Measurements from ENCODE around the gene EFCAB12.

EFCAB12 gene

DNA sequence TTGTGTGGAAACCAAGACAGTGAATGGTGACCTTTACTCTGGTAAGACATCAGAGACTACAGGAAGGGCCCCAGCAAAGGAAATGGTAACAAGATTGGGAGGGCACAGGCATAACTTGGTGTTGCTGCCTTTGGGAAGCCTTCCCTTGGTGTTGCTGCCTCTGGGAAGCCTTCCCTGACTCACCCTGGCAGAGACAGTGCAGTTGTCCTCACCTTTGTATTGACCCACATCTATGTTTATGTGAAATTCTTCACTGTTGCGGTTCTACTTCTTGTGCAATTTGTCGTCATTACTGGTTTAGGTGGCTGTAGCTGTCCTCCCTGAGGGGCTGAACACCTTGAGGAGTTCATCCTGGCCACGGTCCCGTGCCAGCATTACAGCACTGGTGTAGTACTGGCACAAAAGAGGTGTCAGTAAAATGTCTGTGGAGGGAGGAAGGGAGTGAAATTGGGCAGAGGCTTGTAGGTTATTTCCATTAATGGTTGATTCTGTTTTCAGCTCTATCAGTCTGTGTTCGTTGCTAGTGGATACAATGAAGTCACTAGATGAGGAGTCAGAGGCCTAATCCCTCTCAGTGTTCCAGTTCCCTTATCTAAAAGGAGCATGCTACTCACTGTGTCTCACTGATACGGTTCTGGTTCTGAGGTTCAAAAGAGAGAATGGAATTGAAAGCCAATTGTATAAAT lies 33.2 kb upstream of the EFCAB12 start:
- H2BK5ac ChIP-seq (ENCODE audit: low read depth, low read length, poor library complexity), result no peak overlapping the region
- no peaks in the 10 kb centered on the region for H3K9me3 ChIP-seq (ENCODE audit: insufficient read depth, low read depth, low read length)
- peak; percentile 86 to 94 for DNase-seq
- no peak overlapping the region for H3K14ac ChIP-seq (ENCODE audit: low read length)
- no peak overlapping the region for H3K4me3 ChIP-seq (ENCODE audit: low read depth, low read length)
- H4K91ac ChIP-seq (ENCODE audit: low read depth, low read length), result no peak overlapping the region
- H2AFZ ChIP-seq (ENCODE audit: insufficient read depth, low read length, poor library complexity), result no peak overlapping the region
- H3K79me2 ChIP-seq (ENCODE audit: control insufficient read depth, insufficient read depth, low read length, poor library complexity), result no peaks in the 10 kb centered on the region
- H3K9ac ChIP-seq (ENCODE audit: low read length), result no peak overlapping the region
- no peak overlapping the region for H3K23ac ChIP-seq (ENCODE audit: low read length)
- no peak overlapping the region for H3K27ac ChIP-seq (ENCODE audit: low read depth, low read length)
- H3K27me3 ChIP-seq (ENCODE audit: insufficient read depth, low read length), result no peaks in the 10 kb centered on the region
- peaks cover 0 to 4% of the 10 kb centered on the region in 2 experiments for H3K4me1 ChIP-seq (ENCODE audit: control insufficient read depth in 1 of 2, insufficient read depth in 2 of 2, low read length in 2 of 2)
- no peaks in the 10 kb centered on the region for H3K79me1 ChIP-seq (ENCODE audit: low read length)
- WGBS (ENCODE audit: extremely low coverage, insufficient coverage, insufficient read length), result no CpG with 5 or more reads among the region's 6 CpGs
- H3K36me3 ChIP-seq (ENCODE audit: control insufficient read depth in 1 of 2, insufficient read depth in 2 of 2, low read length in 2 of 2), result peaks cover 0 to 12% of the 10 kb centered on the region in 2 experiments
- H4K12ac ChIP-seq (ENCODE audit: low read depth, low read length), result no peak overlapping the region
- no peak overlapping the region for H2AK5ac ChIP-seq (ENCODE audit: low read length)
- H2BK120ac ChIP-seq (ENCODE audit: insufficient read depth, low read length, poor library complexity), result no peak overlapping the region
- no peak overlapping the region for H3K18ac ChIP-seq (ENCODE audit: low read length)
- no peak overlapping the region for H2BK12ac ChIP-seq (ENCODE audit: low read length)
- H3K4ac ChIP-seq (ENCODE audit: low read depth, low read length), result no peak overlapping the region
- H3K4me2 ChIP-seq (ENCODE audit: low read length), result no peak overlapping the region
- no peak overlapping the region for H4K8ac ChIP-seq (ENCODE audit: low read depth, low read length)

DNA sequence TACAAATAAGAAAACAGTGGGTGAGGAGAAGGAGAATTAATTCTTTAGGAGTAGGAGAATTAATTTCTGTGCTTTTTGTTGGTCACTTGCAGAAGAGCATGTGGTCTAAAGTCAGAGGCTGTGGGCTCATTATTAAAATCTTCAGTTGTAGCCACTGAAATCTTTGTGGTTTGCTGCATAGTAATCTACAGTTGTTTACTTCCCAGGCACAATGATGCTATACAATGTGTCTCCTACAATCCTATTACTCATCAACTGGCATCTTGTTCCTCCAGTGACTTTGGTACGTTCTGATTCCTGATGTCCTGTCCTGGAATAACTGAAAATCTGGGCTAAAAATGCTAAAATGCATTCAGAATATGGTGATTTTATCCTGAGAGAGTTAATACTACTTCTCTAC lies 32.6 kb upstream of the EFCAB12 start:
- Histone ChIP-seq H3K18ac (ENCODE audit: low read length) (no peak overlapping the region), H3K14ac (ENCODE audit: low read length) (no peak overlapping the region), H4K8ac (ENCODE audit: low read depth, low read length) (no peak overlapping the region), H2AK5ac (ENCODE audit: low read length) (no peak overlapping the region), H3K79me2 (ENCODE audit: control insufficient read depth, insufficient read depth, low read length, poor library complexity) (no peaks in the 10 kb centered on the region), H2BK5ac (ENCODE audit: low read depth, low read length, poor library complexity) (no peak overlapping the region), H3K23ac (ENCODE audit: low read length) (no peak overlapping the region), H2AFZ (ENCODE audit: insufficient read depth, low read length, poor library complexity) (no peak overlapping the region), H3K4me1 (ENCODE audit: control insufficient read depth in 1 of 2, insufficient read depth in 2 of 2, low read length in 2 of 2) (peaks cover 0 to 4% of the 10 kb centered on the region in 2 experiments), H4K91ac (ENCODE audit: low read depth, low read length) (no peak overlapping the region), H4K12ac (ENCODE audit: low read depth, low read length) (no peak overlapping the region), H3K27me3 (ENCODE audit: insufficient read depth, low read length) (no peaks in the 10 kb centered on the region), H3K4me2 (ENCODE audit: low read length) (no peak overlapping the region), H3K79me1 (ENCODE audit: low read length) (no peaks in the 10 kb centered on the region), H3K9me3 (ENCODE audit: insufficient read depth, low read depth, low read length) (no peaks in the 10 kb centered on the region), H3K9ac (ENCODE audit: low read length) (no peak overlapping the region), H2BK120ac (ENCODE audit: insufficient read depth, low read length, poor library complexity) (no peak overlapping the region), H3K4me3 (ENCODE audit: low read depth, low read length) (no peak overlapping the region), H3K36me3 (ENCODE audit: control insufficient read depth in 1 of 2, insufficient read depth in 2 of 2, low read length in 2 of 2) (peaks cover 0 to 10% of the 10 kb centered on the region in 2 experiments), H2BK12ac (ENCODE audit: low read length) (no peak overlapping the region), H3K4ac (ENCODE audit: low read depth, low read length) (no peak overlapping the region), H3K27ac (ENCODE audit: low read depth, low read length) (no peak overlapping the region)
- no CpG with 5 or more reads among the region's 1 CpG for WGBS (ENCODE audit: extremely low coverage, insufficient coverage, insufficient read length)
- DNase-seq, result peak; percentile 22 to 80

DNA sequence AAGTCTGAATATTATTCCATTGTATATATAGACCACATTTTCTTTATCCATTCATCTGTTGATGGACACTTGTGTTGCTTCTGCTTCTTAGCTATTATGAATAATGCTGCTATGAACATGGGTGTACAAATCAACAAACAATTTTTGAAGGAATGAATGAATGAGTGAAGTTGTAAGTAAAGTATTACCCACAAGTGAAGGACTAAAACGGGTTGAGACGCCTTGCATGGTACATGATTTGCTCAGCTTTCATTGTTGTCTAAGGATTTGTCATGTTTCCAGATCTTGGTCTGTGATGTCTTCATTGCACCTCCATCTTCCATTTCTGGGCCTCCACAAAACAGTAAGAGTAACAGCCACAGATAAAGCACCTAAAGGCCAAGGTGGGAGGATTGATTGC lies 32.1 kb upstream of the EFCAB12 start:
- Histone ChIP-seq H3K4me1 (ENCODE audit: control insufficient read depth in 1 of 2, insufficient read depth in 2 of 2, low read length in 2 of 2) (peaks cover 0 to 4% of the 10 kb centered on the region in 2 experiments), H2BK5ac (ENCODE audit: low read depth, low read length, poor library complexity) (no peak overlapping the region), H3K36me3 (ENCODE audit: control insufficient read depth in 1 of 2, insufficient read depth in 2 of 2, low read length in 2 of 2) (peaks cover 0 to 10% of the 10 kb centered on the region in 2 experiments), H3K79me2 (ENCODE audit: control insufficient read depth, insufficient read depth, low read length, poor library complexity) (no peaks in the 10 kb centered on the region), H2AFZ (ENCODE audit: insufficient read depth, low read length, poor library complexity) (no peak overlapping the region), H4K8ac (ENCODE audit: low read depth, low read length) (no peak overlapping the region), H2AK5ac (ENCODE audit: low read length) (no peak overlapping the region), H3K4ac (ENCODE audit: low read depth, low read length) (no peak overlapping the region), H3K9me3 (ENCODE audit: insufficient read depth, low read depth, low read length) (no peaks in the 10 kb centered on the region), H3K18ac (ENCODE audit: low read length) (no peak overlapping the region), H3K14ac (ENCODE audit: low read length) (no peak overlapping the region), H4K12ac (ENCODE audit: low read depth, low read length) (no peak overlapping the region), H3K4me2 (ENCODE audit: low read length) (no peak overlapping the region), H4K91ac (ENCODE audit: low read depth, low read length) (no peak overlapping the region), H3K79me1 (ENCODE audit: low read length) (no peaks in the 10 kb centered on the region), H3K27ac (ENCODE audit: low read depth, low read length) (no peak overlapping the region), H3K9ac (ENCODE audit: low read length) (no peak overlapping the region), H3K4me3 (ENCODE audit: low read depth, low read length) (no peak overlapping the region), H2BK12ac (ENCODE audit: low read length) (no peak overlapping the region), H3K27me3 (ENCODE audit: insufficient read depth, low read length) (no peaks in the 10 kb centered on the region), H2BK120ac (ENCODE audit: insufficient read depth, low read length, poor library complexity) (no peak overlapping the region), H3K23ac (ENCODE audit: low read length) (no peak overlapping the region)
- no peak for DNase-seq
- WGBS (ENCODE audit: extremely low coverage, insufficient coverage, insufficient read length), result no CpG with 5 or more reads among the region's 2 CpGs

DNA sequence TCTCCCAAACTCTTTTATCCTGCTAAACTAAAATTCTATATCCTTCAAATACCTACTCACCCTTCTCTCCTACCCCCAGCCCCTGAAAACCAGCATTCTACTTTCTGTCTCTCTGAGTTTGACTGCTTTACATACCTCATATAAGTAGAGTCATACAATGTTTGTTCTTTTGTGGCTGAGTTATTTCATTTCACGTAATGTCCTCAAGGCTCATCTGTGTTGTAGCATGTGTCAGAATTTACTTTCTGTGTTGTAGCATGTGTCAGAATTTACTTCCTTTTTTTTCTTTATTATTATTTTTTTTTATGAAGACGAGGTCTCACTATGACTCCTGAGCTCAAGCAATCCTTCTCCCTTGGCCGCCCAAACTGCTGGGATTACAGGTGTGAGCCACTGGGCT lies 31.7 kb upstream of the EFCAB12 start:
- H2AK5ac ChIP-seq (ENCODE audit: low read length), result no peak overlapping the region
- H3K18ac ChIP-seq (ENCODE audit: low read length), result no peak overlapping the region
- peaks cover 0 to 10% of the 10 kb centered on the region in 2 experiments for H3K36me3 ChIP-seq (ENCODE audit: control insufficient read depth in 1 of 2, insufficient read depth in 2 of 2, low read length in 2 of 2)
- H3K9me3 ChIP-seq (ENCODE audit: insufficient read depth, low read depth, low read length), result no peaks in the 10 kb centered on the region
- peaks cover 0 to 4% of the 10 kb centered on the region in 2 experiments for H3K4me1 ChIP-seq (ENCODE audit: control insufficient read depth in 1 of 2, insufficient read depth in 2 of 2, low read length in 2 of 2)
- no peak overlapping the region for H3K9ac ChIP-seq (ENCODE audit: low read length)
- H2BK120ac ChIP-seq (ENCODE audit: insufficient read depth, low read length, poor library complexity), result no peak overlapping the region
- no peak overlapping the region for H3K27ac ChIP-seq (ENCODE audit: low read depth, low read length)
- no peaks in the 10 kb centered on the region for H3K79me2 ChIP-seq (ENCODE audit: control insufficient read depth, insufficient read depth, low read length, poor library complexity)
- H4K8ac ChIP-seq (ENCODE audit: low read depth, low read length), result no peak overlapping the region
- no peak overlapping the region for H3K23ac ChIP-seq (ENCODE audit: low read length)
- no peak overlapping the region for H3K14ac ChIP-seq (ENCODE audit: low read length)
- H3K4me2 ChIP-seq (ENCODE audit: low read length), result no peak overlapping the region
- H4K91ac ChIP-seq (ENCODE audit: low read depth, low read length), result no peak overlapping the region
- no CpG with 5 or more reads among the region's 3 CpGs for WGBS (ENCODE audit: extremely low coverage, insufficient coverage, insufficient read length)
- no peak overlapping the region for H2BK12ac ChIP-seq (ENCODE audit: low read length)
- H3K27me3 ChIP-seq (ENCODE audit: insufficient read depth, low read length), result no peaks in the 10 kb centered on the region
- no peak overlapping the region for H2BK5ac ChIP-seq (ENCODE audit: low read depth, low read length, poor library complexity)
- no peak overlapping the region for H3K4me3 ChIP-seq (ENCODE audit: low read depth, low read length)
- no peak overlapping the region for H4K12ac ChIP-seq (ENCODE audit: low read depth, low read length)
- DNase-seq, result no peak
- no peak overlapping the region for H2AFZ ChIP-seq (ENCODE audit: insufficient read depth, low read length, poor library complexity)
- no peak overlapping the region for H3K4ac ChIP-seq (ENCODE audit: low read depth, low read length)
- H3K79me1 ChIP-seq (ENCODE audit: low read length), result no peaks in the 10 kb centered on the region
